Memory B cell (primary cell): ENCODE data around the gene LCE2C.
"Not testable (repeated sequence)": the region's sequence is repeated elsewhere in the genome, so short reads cannot be mapped to it uniquely, and the experiment has no call there.

Experiments used
- ATAC-seq: fragments of 150-1000 bp; cut with Tn5 transposase; 2 replicates; pipeline ENCODE4 v1.10.0; 2021; ENCODE audit warnings: low read depth, mild to moderate bottlenecking, moderate library complexity
- DNase-seq, 2 donors: peaks; one replicate each; pipeline ENCODE4 v3.0.0; 2022; ENCODE audit warnings: low spot score in 2 of 2
- H3K27ac Mint-ChIP-seq: one replicate; pipeline ENCODE4 v1.8.0; 2022; ENCODE audit warnings: mild to moderate bottlenecking, moderate library complexity, mixed read lengths
- H3K27me3 Mint-ChIP-seq: one replicate; pipeline ENCODE4 v1.8.0; 2022; ENCODE audit warnings: mixed read lengths
- H3K36me3 Mint-ChIP-seq: one replicate; pipeline ENCODE4 v1.8.0; 2022; ENCODE audit warnings: mild to moderate bottlenecking, mixed read lengths
- H3K4me1 Mint-ChIP-seq: one replicate; pipeline ENCODE4 v1.8.0; 2022; ENCODE audit warnings: mixed read lengths
- H3K4me3 Mint-ChIP-seq: one replicate; pipeline ENCODE4 v1.8.0; 2022; ENCODE audit warnings: mild to moderate bottlenecking, moderate library complexity, mixed read lengths
- H3K9me3 Mint-ChIP-seq: one replicate; pipeline ENCODE4 v1.8.0; 2022; ENCODE audit warnings: mixed read lengths

LCE2C gene

DNA sequence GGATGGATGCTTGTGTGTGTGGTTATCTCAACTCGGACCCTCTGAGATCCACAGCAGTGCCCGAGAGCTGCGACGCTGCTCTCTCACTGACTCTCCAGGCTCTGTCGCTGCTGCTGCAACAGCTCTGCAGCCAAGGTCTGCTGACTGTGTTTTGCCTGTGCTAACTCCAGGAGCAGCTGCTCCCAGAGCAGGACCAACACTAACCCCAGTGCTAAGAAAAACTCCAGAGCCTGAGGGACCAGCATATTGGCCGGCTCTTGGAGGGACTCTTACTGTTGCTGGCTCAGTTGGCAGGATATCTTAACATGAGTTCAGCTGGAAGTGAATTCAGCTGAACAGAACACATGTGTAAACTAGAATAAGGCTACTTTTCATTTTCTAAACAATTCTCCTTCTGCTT lies 4.4 kb downstream of the LCE2C start:
- Mint-ChIP-seq H3K4me3 (no peak overlapping the region), H3K4me1 (no peaks in the 10 kb centered on the region), H3K27me3 (peaks cover 23% of the 10 kb centered on the region), H3K9me3 (peaks cover 1% of the 10 kb centered on the region), H3K27ac (no peak overlapping the region), H3K36me3 (no peaks in the 10 kb centered on the region)
- no peak for DNase-seq
- no peak for ATAC-seq

DNA sequence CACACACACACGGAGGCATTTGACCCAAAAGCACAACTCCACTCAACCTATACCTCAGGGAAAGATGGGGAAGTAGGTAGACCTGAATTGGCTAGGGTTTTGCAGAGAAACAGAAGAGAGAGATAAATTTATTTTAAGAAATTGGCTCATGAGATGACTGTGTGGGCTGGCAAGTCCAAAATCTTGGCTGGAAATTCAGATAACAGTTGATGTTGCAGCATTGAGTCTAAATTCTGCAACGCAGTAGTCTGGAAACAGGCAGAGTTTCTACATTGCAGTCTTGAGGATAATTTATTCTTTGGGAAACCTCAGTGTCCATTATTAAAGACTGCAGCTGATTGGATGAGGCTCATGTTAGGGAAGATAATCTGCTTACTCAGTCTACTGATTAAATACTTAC lies 6.5 kb downstream of the LCE2C start:
- Mint-ChIP-seq H3K27ac (no peak overlapping the region), H3K4me3 (no peak overlapping the region), H3K9me3 (peaks cover 1% of the 10 kb centered on the region), H3K4me1 (no peaks in the 10 kb centered on the region), H3K36me3 (no peaks in the 10 kb centered on the region), H3K27me3 (peaks cover 21% of the 10 kb centered on the region)
- DNase-seq (no peak), ATAC-seq (no peak)

DNA sequence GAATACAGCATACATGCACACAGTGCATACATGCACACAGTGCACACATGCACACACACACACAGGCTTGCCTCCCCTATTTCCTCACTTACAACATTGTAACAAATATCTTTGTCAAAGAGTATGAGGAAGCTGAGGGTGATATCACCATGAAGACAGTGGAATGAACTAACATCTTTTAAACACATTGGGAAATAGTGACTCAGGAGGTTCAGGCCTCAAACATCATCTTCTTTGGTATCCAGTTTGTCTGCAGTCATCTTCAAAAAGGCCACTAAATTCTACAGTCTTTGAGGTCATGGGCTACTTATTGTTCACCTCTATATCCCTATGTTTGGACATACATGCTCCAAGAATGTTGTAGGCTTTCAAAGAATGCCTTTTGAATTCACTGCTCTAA lies 8.8 kb downstream of the LCE2C start:
- Mint-ChIP-seq H3K27ac (no peak overlapping the region), H3K4me1 (no peaks in the 10 kb centered on the region), H3K36me3 (no peaks in the 10 kb centered on the region), H3K9me3 (peaks cover 1% of the 10 kb centered on the region), H3K4me3 (no peak overlapping the region), H3K27me3 (peaks cover 18% of the 10 kb centered on the region)
- no peak for DNase-seq
- ATAC-seq: no peak

DNA sequence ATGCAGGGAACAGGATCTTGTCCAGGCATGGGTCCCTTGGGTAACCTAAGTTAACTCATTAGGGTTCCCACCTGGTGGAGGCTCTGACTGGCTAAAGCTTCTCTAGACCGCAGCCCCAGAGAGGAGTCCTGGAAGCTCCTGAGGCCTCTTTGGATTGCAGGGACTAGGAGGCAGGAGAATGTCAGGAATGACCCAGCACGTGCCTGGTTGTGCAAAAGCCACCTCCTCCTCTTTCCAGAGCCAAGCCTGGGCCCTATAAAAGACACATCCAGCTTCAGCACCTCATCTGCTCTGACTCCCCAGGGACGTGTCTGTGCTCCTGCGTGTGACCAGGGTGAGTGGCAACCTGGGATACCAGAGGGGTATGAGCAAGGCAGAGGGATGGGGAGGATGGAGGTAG lies 10.7 kb downstream of the LCE2C start, which contains the start of gene LCE2B:
TSS of gene LCE2B (plus strand) at position 301 of the 400 bp plus-strand sequence. CDS start 721 bp downstream, outside the sequence.
- not testable (repeated sequence) for H3K4me3 Mint-ChIP-seq, H3K36me3 Mint-ChIP-seq, ATAC-seq, H3K27ac Mint-ChIP-seq, DNase-seq, H3K4me1 Mint-ChIP-seq, H3K9me3 Mint-ChIP-seq
- peaks cover 19% of the 10 kb centered on the region for H3K27me3 Mint-ChIP-seq

- Mint-ChIP-seq H3K27me3 (peaks cover 3% of the 10 kb centered on the region), H3K27ac (no peak within 1 kb of the TSS), H3K4me1 (no peaks in the 10 kb centered on the region), H3K4me3 (no peak within 1 kb of the TSS), H3K36me3 (no peaks in the 10 kb centered on the region), H3K9me3 (peaks cover under 1% of the 10 kb centered on the region)
- DNase-seq: no peak
- no peak for ATAC-seq
These were observed 22.9 kb downstream of the LCE2C start, which contains the start of gene LCE2A for GRCh38 chr1:152697701-152698600. Gene LCE2A (plus strand): TSS chr1:152698345. CDS start chr1:152698902, 557 bp downstream.

DNA sequence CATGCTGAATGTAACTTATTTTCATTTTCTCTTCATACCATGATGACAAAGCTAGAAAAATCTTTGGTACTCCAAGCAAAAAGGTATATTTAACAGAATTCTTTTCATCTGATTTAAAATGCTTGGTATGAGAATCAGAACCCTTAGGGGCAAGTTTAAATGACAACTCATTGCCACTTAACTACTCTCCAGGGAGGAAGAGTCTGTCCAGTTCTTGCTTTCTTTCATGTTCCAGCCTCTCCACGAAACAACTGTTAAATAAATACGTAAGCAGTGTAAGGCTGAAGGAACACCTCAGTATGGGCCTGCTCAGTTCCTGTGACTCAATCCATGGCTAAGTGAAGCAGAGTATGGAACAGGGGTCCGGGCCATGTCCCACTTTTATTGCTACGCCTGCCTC lies 24.7 kb downstream of the LCE2C start:
- H3K4me1 Mint-ChIP-seq: no peaks in the 10 kb centered on the region
- H3K36me3 Mint-ChIP-seq: no peaks in the 10 kb centered on the region
- ATAC-seq: no peak
- H3K4me3 Mint-ChIP-seq: no peak overlapping the region
- peaks cover 3% of the 10 kb centered on the region for H3K27me3 Mint-ChIP-seq
- H3K9me3 Mint-ChIP-seq: peaks cover 5% of the 10 kb centered on the region
- DNase-seq: no peak
- H3K27ac Mint-ChIP-seq: no peak overlapping the region

- no peaks in the 10 kb centered on the region for H3K4me1 Mint-ChIP-seq
- H3K27me3 Mint-ChIP-seq: peaks cover 13% of the 10 kb centered on the region
- H3K9me3 Mint-ChIP-seq: peaks cover 6% of the 10 kb centered on the region
- DNase-seq: no peak
- no peak for ATAC-seq
- no peak within 1 kb of the TSS for H3K27ac Mint-ChIP-seq
- no peak within 1 kb of the TSS for H3K4me3 Mint-ChIP-seq
- no peaks in the 10 kb centered on the region for H3K36me3 Mint-ChIP-seq
These were observed 32.8 kb downstream of the LCE2C start, which contains the start of gene LCE4A for GRCh38 chr1:152707860-152708259. Gene LCE4A (plus strand): TSS chr1:152708160. CDS start chr1:152709076, 916 bp downstream.

DNA sequence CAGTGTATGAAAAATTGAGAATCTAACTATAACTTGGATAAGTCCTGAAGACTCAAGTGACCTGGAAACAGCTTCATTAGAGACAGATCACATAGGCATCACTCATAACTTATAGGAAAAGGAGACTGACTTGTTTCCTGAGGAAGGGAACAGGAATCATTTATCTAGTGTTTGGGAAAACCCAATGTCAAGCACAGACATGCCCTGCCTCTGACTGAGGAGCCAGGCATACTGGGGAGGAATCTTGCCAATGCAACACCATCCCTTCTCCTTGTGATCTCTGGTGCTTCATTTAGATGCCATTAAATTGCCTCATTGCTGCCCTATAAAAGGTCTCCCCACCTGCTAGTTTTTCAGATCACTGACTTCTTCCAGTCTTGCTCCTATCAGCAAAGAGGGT lies 43.2 kb downstream of the LCE2C start:
- no peaks in the 10 kb centered on the region for H3K4me1 Mint-ChIP-seq
- no peak for DNase-seq
- H3K4me3 Mint-ChIP-seq: no peak overlapping the region
- H3K9me3 Mint-ChIP-seq: peaks cover 2% of the 10 kb centered on the region
- ATAC-seq: no peak
- H3K27me3 Mint-ChIP-seq: peaks cover 3% of the 10 kb centered on the region
- no peak overlapping the region for H3K27ac Mint-ChIP-seq
- no peaks in the 10 kb centered on the region for H3K36me3 Mint-ChIP-seq

- no peak for DNase-seq
- no peak for ATAC-seq
- Mint-ChIP-seq H3K9me3 (no peaks in the 10 kb centered on the region), H3K36me3 (no peaks in the 10 kb centered on the region), H3K27me3 (peaks cover 2% of the 10 kb centered on the region), H3K4me1 (no peaks in the 10 kb centered on the region), H3K4me3 (no peak overlapping the region), H3K27ac (no peak overlapping the region)
These were observed 50.2 kb downstream of the LCE2C start for GRCh38 chr1:152725261-152725660.
